GM18508 (cell line): ENCODE data around the gene CAPRIN1.

Experiments
- ATAC-seq: cut with Tn5 transposase; IDR thresholded peaks from one replicate; pipeline ENCODE4 v1.9.1; 2021; ENCODE audit warnings: moderate number of reproducible peaks; ENCODE audit not compliant: insufficient read depth, unreplicated experiment

Gene CAPRIN1, protein sequence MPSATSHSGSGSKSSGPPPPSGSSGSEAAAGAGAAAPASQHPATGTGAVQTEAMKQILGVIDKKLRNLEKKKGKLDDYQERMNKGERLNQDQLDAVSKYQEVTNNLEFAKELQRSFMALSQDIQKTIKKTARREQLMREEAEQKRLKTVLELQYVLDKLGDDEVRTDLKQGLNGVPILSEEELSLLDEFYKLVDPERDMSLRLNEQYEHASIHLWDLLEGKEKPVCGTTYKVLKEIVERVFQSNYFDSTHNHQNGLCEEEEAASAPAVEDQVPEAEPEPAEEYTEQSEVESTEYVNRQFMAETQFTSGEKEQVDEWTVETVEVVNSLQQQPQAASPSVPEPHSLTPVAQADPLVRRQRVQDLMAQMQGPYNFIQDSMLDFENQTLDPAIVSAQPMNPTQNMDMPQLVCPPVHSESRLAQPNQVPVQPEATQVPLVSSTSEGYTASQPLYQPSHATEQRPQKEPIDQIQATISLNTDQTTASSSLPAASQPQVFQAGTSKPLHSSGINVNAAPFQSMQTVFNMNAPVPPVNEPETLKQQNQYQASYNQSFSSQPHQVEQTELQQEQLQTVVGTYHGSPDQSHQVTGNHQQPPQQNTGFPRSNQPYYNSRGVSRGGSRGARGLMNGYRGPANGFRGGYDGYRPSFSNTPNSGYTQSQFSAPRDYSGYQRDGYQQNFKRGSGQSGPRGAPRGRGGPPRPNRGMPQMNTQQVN

GRCh38 chr11:34051349-34052035 lies at the start of gene CAPRIN1:
TSS of gene CAPRIN1 (plus strand) at chr11:34051731. CDS start at chr11:34052421, 690 bp downstream.
- ATAC-seq, result no peak

GRCh38 chr11:34002420-34002819 lies 49.1 kb upstream of the CAPRIN1 start:
- ATAC-seq, result no peak

DNA sequence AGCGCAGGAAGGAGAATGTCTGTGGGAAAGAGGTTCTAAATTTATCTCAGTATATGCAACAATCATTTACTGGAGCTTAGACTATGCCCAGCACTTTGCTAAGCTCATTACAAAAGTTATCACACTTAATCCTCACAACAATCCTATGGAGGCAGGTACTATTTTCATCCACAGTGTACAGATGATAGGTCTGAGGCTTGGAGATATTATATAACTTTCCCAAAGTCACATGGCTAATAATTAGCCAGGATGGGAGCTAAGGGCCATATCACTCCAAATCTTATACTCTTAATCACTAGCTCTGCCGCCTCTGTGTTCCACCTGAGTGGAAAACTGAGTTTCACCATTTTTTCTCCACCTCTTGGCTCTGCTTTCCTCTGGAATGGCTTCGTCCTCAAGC lies 47.3 kb upstream of the CAPRIN1 start:
- ATAC-seq, result no peak

- no peak for ATAC-seq
These were observed 44.7 kb upstream of the CAPRIN1 start for GRCh38 chr11:34006876-34007275.

DNA sequence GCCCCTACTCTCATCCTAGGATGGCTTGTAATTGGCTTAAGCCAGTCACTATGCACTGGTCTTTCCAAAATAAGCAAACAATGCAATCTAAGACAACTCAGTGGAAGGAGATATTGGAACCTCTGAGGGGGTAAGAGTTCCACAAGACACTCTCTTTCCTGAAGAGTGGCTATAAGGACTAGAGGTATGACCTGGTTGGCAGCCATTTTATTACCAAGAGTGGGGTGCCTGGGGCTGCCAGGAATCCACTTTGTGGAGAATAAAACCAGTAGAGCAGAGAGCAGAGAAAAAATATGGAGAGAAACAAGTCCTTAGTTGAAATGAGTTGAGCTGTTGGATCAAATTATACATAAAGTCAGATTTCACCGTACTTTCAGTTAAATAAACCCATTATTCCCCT lies 38.8 kb upstream of the CAPRIN1 start:
- ATAC-seq, result no peak

GRCh38 chr11:34013898-34014571 lies 37.5 kb upstream of the CAPRIN1 start:
- ATAC-seq, result no peak

DNA sequence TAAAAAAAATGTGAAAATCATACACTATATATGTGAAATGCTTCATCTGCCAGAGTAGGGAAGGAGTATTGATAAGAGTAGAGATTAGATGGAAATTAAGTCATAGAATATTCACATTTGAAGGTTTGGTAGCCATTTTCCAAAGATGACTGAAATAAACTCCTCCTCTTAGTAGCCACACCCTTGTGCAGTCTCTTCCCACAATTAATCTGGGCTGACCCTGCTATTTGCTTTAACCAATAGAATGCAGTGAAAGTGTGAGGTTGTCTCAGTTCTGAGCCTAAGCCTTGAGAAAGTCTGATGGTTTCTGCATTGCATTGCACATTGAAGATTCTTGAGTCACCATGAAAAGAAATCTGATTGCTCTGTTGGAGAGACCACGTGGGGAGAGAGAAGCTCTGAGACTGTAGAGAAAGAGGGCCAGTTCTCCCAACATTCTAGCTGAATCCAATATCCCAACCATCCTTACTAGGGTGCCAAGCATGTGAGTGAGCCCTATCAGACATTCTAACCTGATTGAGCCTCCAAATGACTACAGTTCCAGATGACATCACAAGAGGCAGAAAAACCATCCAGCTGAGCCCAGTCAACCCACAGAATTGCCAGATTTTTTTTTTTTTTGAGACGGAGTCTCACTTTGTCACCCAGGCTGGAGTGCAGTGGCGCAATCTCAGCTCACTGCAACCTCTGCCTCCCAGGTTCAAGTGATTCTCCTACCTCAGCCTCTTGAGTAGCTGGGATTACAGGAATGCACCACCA lies 29.4 kb upstream of the CAPRIN1 start:
- no peak for ATAC-seq

GRCh38 chr11:34026432-34026831 lies 25.1 kb upstream of the CAPRIN1 start:
- no peak for ATAC-seq

GRCh38 chr11:34027516-34028408 lies 23.8 kb upstream of the CAPRIN1 start:
- ATAC-seq, result no peak

GRCh38 chr11:34028425-34028824 lies 23.1 kb upstream of the CAPRIN1 start:
- no peak for ATAC-seq

DNA sequence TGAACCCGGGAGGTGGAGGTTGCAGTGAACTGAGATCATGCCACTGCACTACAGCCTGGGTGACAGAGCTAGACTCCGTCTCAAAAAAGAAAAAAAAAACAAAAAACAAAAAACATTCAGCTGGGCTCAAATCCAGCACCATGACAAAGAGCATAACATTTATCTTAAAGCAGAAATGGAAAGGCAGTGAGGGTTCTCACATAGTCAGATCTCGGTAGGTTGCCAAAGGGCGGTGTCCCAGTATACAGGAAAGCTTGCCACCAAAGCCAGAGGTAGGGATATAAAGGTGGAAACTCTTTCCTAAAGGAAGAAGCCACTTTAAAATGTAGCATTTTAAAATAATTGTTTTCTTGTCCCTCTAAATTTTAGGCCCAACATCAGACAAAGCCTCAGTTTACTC lies 22.4 kb upstream of the CAPRIN1 start:
- ATAC-seq, result no peak

GRCh38 chr11:34030382-34030781 lies 21.1 kb upstream of the CAPRIN1 start:
- ATAC-seq, result no peak

DNA sequence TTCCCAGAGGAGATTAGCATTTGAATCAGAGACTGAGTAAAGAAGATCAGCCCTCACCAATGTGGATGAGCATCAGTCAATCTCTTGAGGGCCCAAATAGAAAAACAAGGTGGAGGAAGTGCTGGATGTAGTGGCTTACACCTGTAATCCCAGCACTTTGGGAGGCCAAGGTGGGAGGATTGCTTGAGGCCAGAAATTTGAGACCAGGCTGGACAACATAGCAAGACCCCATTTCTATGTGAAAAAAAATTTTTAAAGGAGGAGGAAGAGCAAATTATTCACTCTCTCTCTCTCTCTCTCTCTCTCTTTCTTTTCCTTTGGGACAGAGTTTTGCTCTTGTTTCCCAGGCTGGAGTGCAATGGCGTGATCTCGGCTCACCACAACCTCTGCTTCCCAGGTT lies 18.1 kb upstream of the CAPRIN1 start:
- no peak for ATAC-seq

DNA sequence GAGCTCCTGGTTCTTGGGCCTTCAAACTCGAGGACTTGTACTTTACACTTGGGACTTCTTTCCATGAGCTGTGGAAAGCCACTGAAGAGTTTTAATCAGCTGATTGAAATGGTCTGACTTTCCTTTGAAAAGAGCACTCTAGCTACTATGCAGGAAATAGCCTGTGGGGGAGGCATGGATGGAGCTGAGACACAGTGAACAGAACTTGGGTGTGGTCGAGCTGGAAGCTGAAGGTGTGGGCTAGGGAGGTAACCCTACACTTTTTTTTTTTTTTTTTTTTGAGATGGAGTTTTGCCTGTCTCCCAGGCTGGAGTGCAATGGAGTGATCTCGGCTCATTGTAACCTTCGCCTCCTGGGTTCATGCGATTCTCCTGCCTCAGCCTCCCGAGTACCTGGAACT lies 17.5 kb upstream of the CAPRIN1 start:
- ATAC-seq, result no peak

GRCh38 chr11:34036456-34036855 lies 15.1 kb upstream of the CAPRIN1 start:
- no peak for ATAC-seq

- no peak for ATAC-seq
These were observed 14.5 kb upstream of the CAPRIN1 start for GRCh38 chr11:34037016-34037415.

DNA sequence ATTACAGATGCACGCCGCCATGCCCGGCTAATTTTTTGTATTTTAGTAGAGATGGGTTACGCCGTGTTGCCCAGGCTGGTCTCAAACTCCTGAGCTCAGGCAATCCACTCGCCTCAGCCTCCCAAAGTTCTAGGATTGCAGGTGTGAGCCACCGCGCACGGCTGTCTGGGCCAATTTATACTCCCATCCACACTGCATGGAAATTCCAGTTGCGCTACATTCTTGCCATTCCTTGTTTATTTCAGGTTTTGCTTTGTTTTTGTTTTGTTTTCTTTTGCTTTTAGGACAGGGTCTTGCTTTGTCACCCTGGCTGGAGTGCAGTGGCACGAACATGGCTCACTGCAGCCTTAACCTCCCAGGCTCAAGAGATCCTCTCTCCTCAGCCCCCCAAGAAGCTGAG lies 11.0 kb upstream of the CAPRIN1 start:
- no peak for ATAC-seq

GRCh38 chr11:34044664-34045485 lies 6.7 kb upstream of the CAPRIN1 start:
- ATAC-seq, result no peak
